K562 (cell line): ENCODE data around the gene ZNF672. TPM values are rescaled to one million over a fixed set of nuclear protein-coding genes. Genes with fewer than 3 reads are reported as not detected.
A peak's percentile ranks its signal among the peaks of the same experiment; 100 is the strongest.

Source experiments
- BCOR ChIP-seq: fragments of 450-650 bp; IDR thresholded peaks from 2 replicates; pipeline ENCODE4 v1.6.1; 2016
- CREM ChIP-seq: IDR thresholded peaks from 2 replicates; pipeline ENCODE4 v1.6.1; 2014; ENCODE audit warnings: antibody characterized with exemption, low read depth
- CTCF ChIP-seq, 3 experiments: IDR thresholded peaks in 2 of 3; conservative IDR thresholded peaks in 1 of 3; 2 replicates each; pipeline ENCODE4 v1.5.1; 2011 to 2012; ENCODE audit warnings: low read length in 3 of 3, mild to moderate bottlenecking in 3 of 3, control low read depth in 2 of 3, improper control_type of control experiment in 1 of 3, inconsistent platforms in 1 of 3, low read depth in 1 of 3, mixed read lengths in 1 of 3, moderate library complexity in 1 of 3; ENCODE audit not compliant: insufficient read depth in 2 of 3
- ETV1 ChIP-seq: fragments of 450-650 bp; conservative IDR thresholded peaks from 2 replicates; pipeline ENCODE4 v1.6.1; 2016; ENCODE audit warnings: missing genetic modification characterization, control low read depth, low read depth, missing compliant biosample characterization
- ETV6 ChIP-seq, 3 experiments: fragments of 150-350 bp in 1 of 3; sonication (generic) in 1 of 3; formaldehyde crosslinking in 1 of 3; IDR thresholded peaks; 2 replicates each; pipeline versions ENCODE4 v1.6.1 to v1.8.0; 2014 to 2022; ENCODE audit warnings: borderline replicate concordance in 2 of 3, low read depth in 2 of 3, antibody characterized with exemption in 1 of 3, low read length in 1 of 3, mild to moderate bottlenecking in 1 of 3, missing genetic modification reagents in 1 of 3
- FOS ChIP-seq: IDR thresholded peaks from 3 replicates; pipeline ENCODE4 v1.6.1; 2011; ENCODE audit not compliant: insufficient read length; ENCODE audit errors: extremely low read depth
- GTF2A2 ChIP-seq: IDR thresholded peaks from 2 replicates; pipeline ENCODE4 v1.6.1; 2016; ENCODE audit warnings: mild to moderate bottlenecking, missing genetic modification characterization, missing compliant biosample characterization
- HCFC1 ChIP-seq: IDR thresholded peaks from 2 replicates; pipeline ENCODE4 v1.6.1; 2012; ENCODE audit warnings: low read depth, low read length, improper control_type of control experiment
- MAFF ChIP-seq: IDR thresholded peaks from 2 replicates; pipeline ENCODE4 v1.6.1; 2012; ENCODE audit warnings: low read length, improper control_type of control experiment
- ZBTB9 ChIP-seq: fragments of 450-650 bp; formaldehyde crosslinking; IDR thresholded peaks from 2 replicates; pipeline ENCODE4 v1.4.0; 2020; ENCODE audit warnings: mild to moderate bottlenecking, moderate library complexity
- ZNF263 ChIP-seq: sonication (generic); formaldehyde crosslinking; IDR thresholded peaks from 2 replicates; pipeline ENCODE4 v1.8.0; 2022; ENCODE audit warnings: mild to moderate bottlenecking, missing genetic modification reagents, borderline replicate concordance
- ZNF407 ChIP-seq: fragments of 450-650 bp; IDR thresholded peaks from 2 replicates; pipeline ENCODE4 v1.6.1; 2016; ENCODE audit warnings: low read depth
- ZNF76 ChIP-seq: fragments of 250-450 bp; sonication (Bioruptor Pico); IDR thresholded peaks from 2 replicates; pipeline ENCODE4 v1.4.0; 2020; ENCODE audit warnings: mild to moderate bottlenecking, moderate library complexity, borderline replicate concordance
- polyA plus RNA-seq, 8 experiments: library from polyadenylated mRNA; depleted of rRNA in 4 of 8; stranded (reverse) in 5 of 8; unstranded in 3 of 8; fragments of >200 nt; fragmentation: Nextera tagmentation in 2 of 8; fragmentation: Illumina TruSeq in 1 of 8; extraction: Ambion mirVana in 2 of 8; extraction: Trizol in 1 of 8; gene quantifications; 2 replicates each; pipeline versions ENCODE4 v1.2.1 to v1.2.3, GENCODE V29; 2011 to 2014; ENCODE audit warnings: inconsistent platforms in 1 of 8, missing spikeins in 1 of 8
- total RNA-seq, 7 experiments: library from RNA; depleted of rRNA in 6 of 7; stranded (reverse); fragments of >200 nt in 6 of 7; fragmentation: Illumina TruSeq in 2 of 7; extraction: Trizol in 2 of 7; gene quantifications; 2 replicates each; pipeline versions ENCODE4 v1.2.1 to v1.2.3, GENCODE V29; 2011 to 2021; ENCODE audit warnings: low replicate concordance in 1 of 7

Gene ZNF672
- total and polyA plus RNA-seq, 9 of the 15 experiments (the other 6 are each of a cell fraction or from before 2014, with no cell fraction given): 1.9 to 57.9 (median 24.1) TPM

DNA sequence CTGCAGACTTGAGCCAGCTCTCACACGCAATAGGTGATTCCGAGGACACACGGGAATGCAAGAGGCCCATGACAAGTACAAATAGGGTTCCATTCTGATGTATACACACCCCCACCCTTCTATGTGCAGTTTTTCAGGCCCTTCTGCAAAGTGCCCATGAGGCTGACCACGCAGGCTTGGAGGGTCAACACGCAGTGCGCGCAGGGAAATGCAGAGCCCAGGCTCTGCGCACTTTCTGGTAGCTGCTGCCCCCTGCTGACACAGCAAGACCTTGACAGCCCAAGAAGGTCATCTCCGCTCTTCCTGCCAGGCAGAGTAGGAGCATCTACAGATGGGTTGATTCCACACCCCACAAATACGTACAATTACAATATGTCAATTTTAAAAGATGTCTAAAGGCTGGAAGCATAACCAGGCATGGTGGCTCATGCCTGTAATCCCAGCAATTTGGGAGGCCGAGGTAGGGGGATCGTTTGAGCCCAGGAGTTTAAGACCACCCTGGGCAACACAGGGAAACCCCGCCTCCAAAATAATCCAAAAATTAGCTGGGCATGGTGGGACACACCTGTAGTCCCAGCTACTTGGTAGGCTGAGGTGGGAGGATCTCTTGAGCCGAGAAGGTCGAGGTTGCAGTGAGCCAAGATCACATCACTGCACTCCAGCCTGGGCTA is 30.8 kb upstream of the ZNF672 start (continued):
- TF ChIP-seq ZNF263 (CRISPR knock-in tag) (no peak), MAFF (peak; percentile 53; the same call in 1 of the 2 replicates), ETV6 (IDR thresholded peaks at IDR 0.05; ENCODE audit: borderline replicate concordance in 1 of 2, low read depth in 2 of 2, low read length in 1 of 2) (no peak), ETV6 (CRISPR knock-in tag; IDR thresholded peaks at IDR 0.05; ENCODE audit: borderline replicate concordance) (no peak), ETV1 (tag) (peak; percentile 44; the same call in 1 of the 2 replicates), ZNF407 (no peak), ZNF76 (CRISPR knock-in tag) (0 out of 2 replicates have a peak, but pooled peaks have one; percentile 72), BCOR (no peak), ZBTB9 (CRISPR knock-in tag) (0 out of 2 replicates have a peak, but pooled peaks have one; percentile 37), HCFC1 (peak; percentile 37; the same call in 1 of the 2 replicates), CTCF (IDR thresholded peaks at IDR 0.05 in 2 of 3, conservative IDR thresholded peaks at IDR 0.05 in 1 of 3; ENCODE audit: insufficient read depth in 2 of 3, low read depth in 1 of 3, low read length in 3 of 3) (peak; percentile 88 to 94 (median 92)), FOS (no peak), CREM (peak; percentile 35; the same call in 1 of the 2 replicates), GTF2A2 (tag) (no peak)
